NCI-H1436 (cell line): ENCODE data around the gene SEC22C.

Source experiments
- DNase-seq: peaks from one replicate; lab custom pipeline; 2025; lab: John Stamatoyannopoulos, UW

Gene SEC22C

DNA sequence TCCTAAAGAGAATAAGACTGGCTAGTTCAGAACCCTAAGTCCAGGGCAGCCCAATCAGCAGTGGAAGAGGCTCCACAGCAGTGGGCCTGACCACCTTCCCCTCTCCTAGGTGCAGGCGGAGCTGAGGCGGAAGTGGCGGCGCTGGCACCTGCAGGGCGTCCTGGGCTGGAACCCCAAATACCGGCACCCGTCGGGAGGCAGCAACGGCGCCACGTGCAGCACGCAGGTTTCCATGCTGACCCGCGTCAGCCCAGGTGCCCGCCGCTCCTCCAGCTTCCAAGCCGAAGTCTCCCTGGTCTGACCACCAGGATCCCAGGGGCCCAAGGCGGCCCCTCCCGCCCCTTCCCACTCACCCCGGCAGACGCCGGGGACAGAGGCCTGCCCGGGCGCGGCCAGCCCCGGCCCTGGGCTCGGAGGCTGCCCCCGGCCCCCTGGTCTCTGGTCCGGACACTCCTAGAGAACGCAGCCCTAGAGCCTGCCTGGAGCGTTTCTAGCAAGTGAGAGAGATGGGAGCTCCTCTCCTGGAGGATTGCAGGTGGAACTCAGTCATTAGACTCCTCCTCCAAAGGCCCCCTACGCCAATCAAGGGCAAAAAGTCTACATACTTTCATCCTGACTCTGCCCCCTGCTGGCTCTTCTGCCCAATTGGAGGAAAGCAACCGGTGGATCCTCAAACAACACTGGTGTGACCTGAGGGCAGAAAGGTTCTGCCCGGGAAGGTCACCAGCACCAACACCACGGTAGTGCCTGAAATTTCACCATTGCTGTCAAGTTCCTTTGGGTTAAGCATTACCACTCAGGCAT is 45.6 kb downstream of the SEC22C start:
- DNase-seq: no peak

DNA sequence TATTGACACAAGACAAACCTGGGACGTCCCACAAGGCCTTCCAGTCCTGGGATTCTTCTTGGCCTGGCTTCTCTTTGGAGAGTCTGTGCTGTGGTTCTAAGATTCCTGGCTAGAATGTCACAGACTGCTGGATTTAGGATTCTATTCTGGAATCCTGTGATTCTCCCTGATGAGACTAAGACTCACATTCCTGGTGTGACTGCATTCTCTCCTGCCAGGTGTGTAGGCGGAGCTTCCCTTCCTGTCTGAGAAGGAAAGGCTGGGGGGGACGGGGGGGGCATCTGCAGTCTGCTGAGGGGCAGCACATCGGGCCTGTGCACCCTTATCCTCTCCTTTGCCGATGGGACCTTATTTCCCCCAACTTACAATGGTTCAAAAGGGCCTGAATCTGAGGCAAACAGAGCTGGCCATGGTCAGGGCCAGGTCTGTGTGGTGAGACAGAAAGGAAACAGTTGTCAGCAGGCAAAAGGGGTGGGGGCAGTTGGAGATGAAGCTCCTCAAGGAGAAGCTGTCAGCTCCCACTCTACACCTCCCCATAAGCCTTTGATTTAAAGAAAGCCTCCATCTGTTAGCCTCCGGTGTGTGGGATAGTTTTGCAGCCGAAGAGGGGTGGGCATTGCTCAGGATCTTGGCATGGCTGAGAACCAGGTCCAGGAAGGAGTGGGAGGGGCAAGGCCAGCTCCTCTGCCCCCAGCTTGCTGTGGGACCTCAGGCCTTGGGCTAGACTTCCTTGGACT is 48.4 kb downstream of the SEC22C start:
- no peak for DNase-seq

DNA sequence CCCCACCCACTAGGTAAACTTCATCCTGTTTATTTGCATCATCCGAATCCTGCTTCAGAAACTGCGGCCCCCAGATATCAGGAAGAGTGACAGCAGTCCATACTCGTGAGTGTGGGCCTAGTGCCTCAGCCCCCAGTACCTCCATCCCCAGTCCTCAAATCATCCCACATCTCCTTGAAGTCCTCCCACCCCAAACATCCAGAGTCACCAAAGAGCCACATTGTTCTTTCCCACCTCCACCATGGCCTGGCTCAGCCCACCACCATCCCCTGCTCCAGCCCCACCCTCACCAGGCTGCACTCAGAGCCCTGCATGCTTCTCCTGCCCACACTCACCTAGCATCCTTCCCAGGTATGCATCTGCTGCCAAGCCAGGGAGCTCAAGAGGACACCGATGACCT is 49.5 kb downstream of the SEC22C start:
- DNase-seq: no peak

DNA sequence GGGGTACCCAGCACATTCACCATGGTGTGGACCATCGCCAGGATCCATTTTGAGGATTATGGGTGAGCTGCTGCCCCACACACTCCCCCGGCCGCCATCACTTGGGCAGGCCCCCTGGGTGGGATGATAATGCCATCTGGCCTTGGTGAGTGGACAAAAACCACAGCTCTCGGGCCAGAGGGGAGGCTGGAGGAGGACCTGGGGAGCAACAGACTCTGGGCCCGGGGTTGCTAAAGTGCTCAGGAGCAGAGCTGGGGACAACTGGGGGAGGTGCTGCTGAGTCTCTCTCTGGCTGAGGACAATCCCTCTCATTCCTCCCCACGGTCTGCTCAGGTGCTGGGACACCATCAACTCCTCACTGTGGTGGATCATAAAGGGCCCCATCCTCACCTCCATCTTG is 50.3 kb downstream of the SEC22C start:
- DNase-seq: no peak

DNA sequence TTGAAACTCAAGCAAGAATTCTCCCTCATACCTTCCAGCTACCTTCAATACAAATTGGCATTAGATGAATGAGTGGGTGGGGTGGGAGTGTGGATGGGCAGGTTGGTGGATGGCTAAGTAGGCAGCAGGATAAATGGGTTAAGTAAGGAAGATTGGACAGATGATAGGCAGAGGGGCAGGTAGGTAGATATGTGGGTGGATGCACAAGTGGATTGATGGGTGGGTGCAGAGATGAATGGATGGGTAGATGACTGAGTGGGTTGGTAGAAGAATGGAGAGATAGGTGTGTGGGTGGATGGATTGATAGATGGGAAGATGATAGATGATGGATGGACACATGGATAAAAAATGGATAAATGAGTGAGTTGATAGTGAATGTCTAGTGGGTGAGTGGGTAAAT is 51.7 kb downstream of the SEC22C start:
- no peak for DNase-seq

DNA sequence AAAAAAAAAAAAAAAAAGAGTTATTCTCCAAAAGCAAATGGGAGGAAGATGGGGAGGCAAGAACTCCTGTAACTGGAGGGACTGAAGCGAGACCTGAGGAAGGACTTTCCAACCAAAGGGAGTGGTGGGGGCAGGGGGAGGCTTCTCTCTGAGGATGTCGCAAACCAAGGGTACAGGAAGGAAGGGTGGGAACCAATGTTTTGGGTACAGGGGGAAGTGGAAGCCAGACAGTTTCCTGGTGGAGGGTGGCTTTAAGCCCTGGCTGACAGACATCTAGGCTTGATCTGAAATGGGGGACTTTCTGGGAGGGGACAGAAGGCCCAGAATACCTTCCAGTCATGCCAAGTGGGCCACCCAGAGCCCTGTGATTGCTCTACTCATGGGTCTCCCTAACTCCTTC is 52.3 kb downstream of the SEC22C start:
- no peak for DNase-seq

DNA sequence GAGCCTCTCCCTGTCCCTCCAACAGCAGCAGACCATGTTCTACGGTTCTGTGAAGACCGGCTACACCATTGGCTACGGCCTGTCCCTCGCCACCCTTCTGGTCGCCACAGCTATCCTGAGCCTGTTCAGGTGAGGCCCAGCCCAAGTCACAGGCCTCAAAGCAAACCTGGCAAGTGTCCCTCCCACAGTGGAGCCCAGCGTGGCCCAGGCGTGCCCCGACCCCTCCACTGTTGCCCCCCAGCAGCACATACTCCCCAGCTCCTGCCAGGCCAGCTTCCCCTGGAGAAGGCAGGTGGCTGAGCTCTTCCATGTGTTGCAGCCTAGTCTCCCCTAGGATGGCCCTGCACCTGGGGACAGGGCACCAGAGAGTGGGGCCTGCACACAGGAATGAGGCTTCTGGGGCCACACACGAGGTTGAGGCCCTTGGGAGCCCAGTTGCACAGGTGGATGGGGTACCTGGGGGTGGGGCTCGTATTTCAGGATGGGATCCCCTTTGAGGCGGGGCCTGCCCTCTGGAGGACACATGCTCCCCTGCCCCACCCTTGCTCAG is 54.3 kb downstream of the SEC22C start:
- no peak for DNase-seq

DNA sequence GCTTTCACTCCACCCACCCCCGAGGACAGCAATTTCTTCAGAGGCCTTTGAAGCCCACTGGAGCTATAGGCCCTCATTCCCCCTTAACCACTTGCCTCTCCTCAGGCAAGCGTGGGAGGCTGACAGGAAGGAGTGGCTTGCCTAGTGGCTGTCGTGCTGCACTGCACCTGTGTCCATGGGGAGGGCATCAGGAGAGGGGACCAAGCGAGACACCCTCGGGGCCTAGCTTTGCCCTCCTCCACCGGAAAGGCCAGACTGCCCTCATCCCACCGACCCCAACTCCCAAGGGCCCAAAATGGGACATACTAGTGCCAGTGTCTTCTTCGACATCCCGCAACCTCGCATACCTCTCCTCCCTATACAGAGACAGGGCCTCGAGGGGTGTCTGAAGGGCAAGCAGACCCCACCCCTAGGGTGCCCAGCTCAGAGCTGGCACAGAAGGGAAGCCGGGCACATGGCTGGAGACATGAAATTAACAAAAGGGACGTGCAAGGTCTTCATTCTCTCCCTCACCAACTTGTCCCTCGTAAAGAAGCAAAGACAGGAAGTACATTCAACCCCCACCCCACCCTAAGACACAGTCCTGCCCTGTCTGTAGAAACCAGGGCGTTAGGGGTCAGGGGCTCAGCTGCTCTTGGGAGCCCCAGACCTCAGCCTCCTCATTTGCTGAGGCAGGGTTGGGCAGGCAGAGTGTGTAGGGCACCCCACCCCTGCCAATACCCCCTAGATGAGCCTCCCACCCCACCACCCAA is 55.0 kb downstream of the SEC22C start:
- no peak for DNase-seq

DNA sequence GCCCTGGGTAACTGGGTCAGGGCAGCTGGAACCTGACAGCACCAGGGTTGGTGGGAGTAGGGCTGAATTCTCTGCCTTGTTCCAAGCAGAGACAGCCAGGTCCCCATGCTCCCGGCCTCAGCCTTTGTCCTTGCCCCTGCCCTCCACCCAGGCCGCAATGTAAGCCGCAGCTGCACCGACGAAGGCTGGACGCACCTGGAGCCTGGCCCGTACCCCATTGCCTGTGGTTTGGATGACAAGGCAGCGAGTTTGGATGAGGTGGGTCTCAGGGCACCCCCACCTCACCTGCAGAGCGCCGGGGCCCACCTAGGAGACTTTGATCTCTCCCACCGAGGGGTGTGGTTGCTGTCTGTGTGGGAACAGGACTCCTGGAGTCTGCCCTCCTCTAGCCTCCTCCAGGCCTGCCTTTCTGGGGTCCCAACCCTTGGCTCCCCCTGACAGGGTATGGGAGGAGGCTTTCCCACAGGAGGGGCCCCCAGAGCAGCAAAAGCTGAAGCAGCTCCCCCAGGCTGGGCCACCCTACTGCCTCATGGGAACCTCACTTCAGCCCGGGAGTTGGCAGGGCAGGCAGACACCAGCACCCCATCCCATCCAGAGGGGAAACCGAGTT is 55.9 kb downstream of the SEC22C start:
- DNase-seq: no peak

DNA sequence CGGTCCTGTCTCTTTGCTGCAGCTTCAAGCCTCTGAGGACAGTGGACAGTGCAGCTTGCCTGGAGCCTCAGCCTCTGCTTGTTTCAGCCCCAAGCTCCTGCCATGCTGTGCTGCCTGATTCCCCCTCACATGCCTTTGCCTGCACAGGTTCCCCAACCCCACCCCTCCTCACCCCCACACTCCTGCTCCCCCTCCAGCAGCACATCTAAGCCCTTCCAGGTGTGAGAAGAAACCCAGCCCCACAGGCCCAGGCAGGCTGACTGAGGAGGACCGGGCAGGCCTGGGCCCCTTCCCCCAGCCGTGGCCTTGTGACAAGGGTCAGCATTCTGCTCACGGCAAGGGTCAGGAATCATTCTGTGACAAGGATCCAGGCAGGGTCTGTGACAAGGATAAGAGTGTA is 56.6 kb downstream of the SEC22C start:
- DNase-seq: no peak

DNA sequence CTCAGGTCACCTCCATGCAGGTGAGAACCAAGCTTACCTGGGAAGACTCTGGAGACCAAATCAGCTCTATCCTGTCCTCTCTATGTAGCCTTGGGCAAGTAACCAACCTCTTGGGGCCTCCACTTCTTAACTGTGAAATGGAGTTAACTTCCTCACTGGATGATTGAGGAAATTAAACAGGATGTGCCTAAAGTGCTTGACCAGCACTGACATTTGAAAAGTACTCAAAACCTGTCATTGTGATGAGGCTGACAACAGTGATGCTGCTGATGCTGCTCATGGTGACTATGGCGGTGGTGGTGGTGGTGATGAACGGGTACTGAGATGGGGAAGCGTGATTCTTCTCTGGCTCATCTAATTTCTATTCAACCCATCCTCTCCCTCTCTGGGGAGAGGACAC is 57.0 kb downstream of the SEC22C start:
- no peak for DNase-seq

DNA sequence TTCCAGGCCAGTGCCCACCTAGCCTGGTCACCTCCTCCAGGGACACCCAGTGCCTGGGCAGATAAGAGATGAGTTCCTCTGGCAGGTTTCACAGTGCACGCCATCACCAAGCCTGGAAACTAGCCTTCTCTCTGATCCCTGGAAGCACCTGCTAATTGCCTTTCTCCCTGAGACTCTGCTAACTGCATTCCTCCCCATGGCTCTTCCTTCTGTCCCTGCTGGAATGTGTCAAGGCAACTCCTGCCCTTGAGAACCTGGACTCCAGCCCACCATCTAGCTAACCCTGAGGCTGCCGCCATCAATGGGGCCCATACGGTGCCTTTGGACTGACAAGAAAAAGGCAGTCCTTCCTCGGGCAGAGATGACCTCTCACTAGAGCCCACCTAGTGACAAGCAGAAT is 60.9 kb downstream of the SEC22C start:
- no peak for DNase-seq

DNA sequence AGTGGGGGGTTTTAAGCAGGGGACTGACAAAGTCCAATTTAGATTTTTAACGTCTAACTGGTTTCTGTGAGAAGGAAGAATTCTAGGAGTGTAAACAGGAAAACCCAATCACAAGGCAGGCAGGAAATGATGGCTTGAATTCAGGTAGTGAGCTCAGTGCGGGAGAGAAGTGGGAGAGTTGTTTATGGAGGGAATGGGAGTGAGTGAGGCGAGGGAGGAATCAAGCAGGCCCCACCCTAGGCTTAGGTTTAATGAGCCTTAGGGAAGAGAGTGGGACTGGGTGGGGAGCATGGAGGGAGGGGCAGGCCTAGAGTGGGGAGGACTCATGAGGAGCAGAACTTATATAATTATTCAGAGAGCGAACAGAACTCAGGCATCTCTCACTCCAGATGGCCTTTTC is 61.4 kb downstream of the SEC22C start:
- DNase-seq: no peak

DNA sequence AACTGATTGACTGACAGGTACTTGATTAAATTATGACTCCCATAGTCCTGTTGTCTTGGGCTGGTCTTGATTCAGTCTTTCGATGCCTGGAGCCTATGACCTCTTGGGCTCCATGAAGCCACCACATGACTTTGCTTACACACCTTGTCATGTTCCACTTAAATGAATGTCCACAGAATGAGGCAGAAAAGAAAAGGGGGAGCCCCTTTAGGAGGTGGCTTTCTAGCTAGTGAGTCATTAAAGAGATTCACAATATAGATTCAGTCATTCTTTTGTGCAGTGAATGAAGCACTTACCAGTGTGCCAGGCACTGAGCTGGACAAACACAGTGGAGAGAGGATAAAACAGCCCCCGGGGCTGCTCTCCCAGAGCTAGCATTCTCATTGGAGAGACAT is 62.2 kb downstream of the SEC22C start:
- no peak for DNase-seq

DNA sequence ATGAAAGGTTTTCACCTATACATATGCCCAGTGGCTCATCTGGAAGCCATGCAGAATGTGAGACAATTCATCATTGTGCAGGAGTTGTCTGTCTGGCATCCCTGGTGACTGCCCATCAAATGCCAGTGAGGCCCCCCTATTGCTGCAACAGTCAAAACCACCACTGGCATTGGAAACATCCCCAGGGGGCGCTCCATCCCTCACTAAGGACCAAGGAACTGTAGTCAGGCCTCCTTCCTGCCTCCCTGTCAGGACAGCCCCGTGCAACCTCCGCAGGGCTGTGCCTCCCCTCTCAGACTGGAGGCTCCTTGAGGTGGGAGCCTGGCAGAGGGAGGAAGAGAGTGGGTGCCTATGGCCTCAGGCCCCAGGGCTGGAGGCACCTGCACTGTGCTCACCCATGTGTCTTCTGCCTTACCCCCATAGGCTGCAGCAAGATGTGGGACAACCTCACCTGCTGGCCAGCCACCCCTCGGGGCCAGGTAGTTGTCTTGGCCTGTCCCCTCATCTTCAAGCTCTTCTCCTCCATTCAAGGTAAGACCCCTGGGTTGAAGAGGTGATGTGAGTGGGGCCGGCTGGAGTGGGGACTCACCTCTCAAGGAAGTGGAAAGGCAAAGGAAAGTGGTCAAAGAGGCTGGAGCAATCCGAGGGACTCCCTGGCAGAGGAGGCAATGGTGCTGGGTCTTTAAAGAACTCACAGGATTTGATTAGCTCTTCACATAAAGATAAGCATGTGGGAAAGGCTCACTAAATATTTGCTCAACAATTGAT is 62.8 kb downstream of the SEC22C start:
- DNase-seq: no peak

DNA sequence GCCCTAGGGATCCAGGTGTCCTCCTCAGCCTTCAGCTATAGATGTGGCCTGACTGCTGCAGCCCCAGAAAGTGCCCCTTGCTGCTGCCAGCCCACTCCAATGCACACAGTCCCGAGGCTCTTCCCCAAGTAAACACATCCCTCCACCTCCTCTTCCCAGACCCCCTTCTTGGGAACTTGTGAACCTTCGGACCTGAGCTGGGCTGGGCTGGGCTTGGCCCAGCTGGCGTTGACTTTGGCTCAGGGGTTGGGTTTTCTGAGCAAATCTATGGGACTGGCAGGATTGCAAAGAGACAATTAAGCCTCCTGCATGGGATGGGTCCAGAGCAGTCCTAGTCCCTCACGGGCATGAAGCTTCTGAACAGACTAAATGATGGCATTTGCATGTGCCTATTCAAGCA is 64.7 kb downstream of the SEC22C start:
- no peak for DNase-seq

DNA sequence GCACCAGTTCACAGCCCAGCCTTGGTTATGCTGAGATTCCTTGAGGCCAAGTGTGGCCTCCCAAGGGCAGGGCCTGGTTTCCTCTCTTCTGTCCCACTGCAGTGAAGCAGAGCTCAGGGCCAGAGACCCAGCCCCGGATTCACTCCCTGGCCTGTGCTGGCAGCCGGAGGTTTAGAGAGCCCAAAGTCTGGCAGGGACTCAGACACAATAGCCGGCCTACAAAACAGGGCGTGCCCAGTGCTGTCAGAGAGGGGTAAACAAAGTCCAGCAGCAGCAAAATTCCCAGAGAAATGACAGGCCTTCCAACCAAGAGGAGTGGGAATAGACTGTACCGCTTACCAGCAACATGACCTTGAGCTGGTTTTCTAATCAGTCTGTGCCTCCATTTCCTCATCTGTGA is 65.3 kb downstream of the SEC22C start:
- no peak for DNase-seq

DNA sequence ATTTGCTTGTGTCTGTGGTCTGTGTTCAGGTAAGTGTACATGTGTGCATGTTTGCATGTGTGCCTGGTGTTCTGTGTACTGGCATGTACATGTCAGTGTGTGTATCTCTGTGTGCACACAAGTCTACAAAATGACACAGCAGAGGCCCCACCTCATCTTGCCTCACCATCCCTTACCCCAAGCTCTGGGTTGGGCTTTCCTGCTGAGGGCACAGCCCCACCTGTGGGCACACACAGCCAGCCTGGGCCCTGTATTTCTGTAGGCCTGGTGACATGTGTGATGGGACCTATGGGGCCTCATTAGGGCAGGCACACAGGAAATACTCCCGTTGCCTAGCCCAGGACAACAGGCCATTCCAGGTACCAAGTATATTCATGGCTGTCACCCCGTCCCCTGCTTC is 65.8 kb downstream of the SEC22C start:
- no peak for DNase-seq

DNA sequence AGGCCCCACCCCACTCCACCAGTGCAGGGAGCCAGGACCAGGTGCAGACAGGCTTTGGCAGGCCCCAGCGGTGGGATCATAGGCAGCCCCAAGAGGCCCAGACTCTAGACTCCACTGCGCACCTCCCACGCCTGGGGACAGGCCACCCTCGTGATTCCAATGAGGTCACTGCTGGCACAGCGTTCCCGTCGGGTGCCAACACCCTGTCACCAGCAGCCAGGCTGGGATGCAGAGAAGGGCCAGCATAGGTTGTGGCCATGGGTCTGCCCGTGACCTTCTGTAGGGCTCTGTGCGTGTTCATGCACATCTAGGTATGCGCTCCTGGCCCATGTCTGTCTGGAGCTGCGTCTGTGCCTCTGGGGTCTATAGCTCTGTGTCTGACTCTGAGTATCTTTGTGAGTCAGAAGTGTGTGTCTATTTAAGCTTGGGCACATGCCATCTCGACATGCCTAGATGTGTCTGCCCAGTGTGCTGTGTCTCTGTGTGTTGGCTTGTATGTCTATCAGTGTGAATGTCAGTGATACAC is 66.3 kb downstream of the SEC22C start:
- DNase-seq: no peak

DNA sequence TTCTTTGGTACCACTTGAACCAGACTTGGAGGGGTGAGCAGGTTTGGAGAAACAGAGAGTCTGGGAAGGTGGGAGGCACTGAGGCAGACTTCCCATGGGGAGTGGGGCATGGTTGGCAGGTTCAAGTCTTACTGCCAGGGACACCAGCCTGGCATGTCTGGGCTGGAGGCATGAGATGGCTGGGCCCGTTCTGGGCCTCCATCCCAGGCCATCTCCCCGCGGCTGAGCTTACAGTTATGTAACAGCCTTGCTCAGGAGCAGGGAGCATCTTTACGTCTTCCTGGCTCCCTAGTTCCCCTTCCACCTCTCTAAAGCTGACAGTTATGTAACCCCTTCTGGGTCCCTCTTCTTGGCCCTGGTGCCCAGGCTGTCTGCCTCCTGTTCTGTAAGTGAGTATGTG is 66.9 kb downstream of the SEC22C start:
- DNase-seq: no peak

DNA sequence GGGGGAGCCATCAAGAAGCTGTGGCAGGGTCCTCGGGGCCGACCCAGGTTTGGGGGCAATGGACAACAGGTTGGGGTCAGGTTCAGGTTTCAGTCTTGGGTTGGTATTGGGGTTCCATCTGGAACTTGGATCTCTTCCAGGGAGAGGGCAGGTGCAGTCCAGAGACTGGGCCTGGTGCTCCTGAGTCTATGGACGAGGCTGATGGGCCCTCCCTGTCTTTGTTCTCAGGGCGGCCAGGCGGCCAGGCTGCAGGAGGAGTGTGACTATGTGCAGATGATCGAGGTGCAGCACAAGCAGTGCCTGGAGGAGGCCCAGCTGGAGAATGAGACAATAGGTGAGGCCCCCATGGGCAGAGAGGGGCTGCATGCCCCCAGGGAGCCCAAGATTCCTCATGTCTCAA is 68.2 kb downstream of the SEC22C start:
- no peak for DNase-seq
